Naive thymus-derived CD4-positive, alpha-beta T cell (primary cell): Measurements from ENCODE around the gene LRFN3. TPM values are rescaled to one million over a fixed set of nuclear protein-coding genes. Genes with fewer than 3 reads are reported as not detected.

Experiments used
- ATAC-seq: fragments of 150-1000 bp; cut with Tn5 transposase; 2 replicates; pipeline ENCODE4 v1.10.0; 2021; ENCODE audit warnings: mild to moderate bottlenecking, moderate library complexity
- CTCF ChIA-PET: fragments of 350-600 bp; sonication (Branson Sonifier 250); formaldehyde crosslinking; loops from one replicate; lab custom pipeline; 2021; ENCODE audit warnings: antibody characterized with exemption; lab: Charles Lee
- POLR2A ChIA-PET: fragments of 350-600 bp; sonication (Branson Sonifier 250); formaldehyde crosslinking; loops from one replicate; lab custom pipeline; 2021; ENCODE audit warnings: antibody characterized with exemption, inconsistent platforms; lab: Charles Lee
- DNase-seq, 9 donors: peaks; one replicate each; pipeline versions ENCODE4 v3.0.0 to v3.0.0-alpha.2; 2020 to 2022; ENCODE audit warnings: mixed read lengths in 1 of 9
- H3K27ac ChIP-seq: one replicate; pipeline ENCODE4 v1.7.0; 2013; ENCODE audit warnings: mild to moderate bottlenecking, low read depth, low read length, moderate library complexity
- H3K27me3 ChIP-seq, 2 donors: one replicate each; pipeline ENCODE4 v1.7.0; 2013; ENCODE audit warnings: low read length in 2 of 2, mild to moderate bottlenecking in 2 of 2, moderate library complexity in 2 of 2; ENCODE audit not compliant: control insufficient read depth in 2 of 2, insufficient read depth in 2 of 2
- H3K36me3 ChIP-seq, 3 experiments: 1 replicate in 2 of 3; 2 replicates in 1 of 3; pipeline ENCODE4 v1.7.0; 2013; ENCODE audit warnings: low read length in 3 of 3, mild to moderate bottlenecking in 3 of 3, moderate library complexity in 1 of 3; ENCODE audit not compliant: insufficient read depth in 3 of 3, control insufficient read depth in 2 of 3
- H3K4me1 ChIP-seq, 2 donors: one replicate each; pipeline ENCODE4 v1.7.0; 2013; ENCODE audit warnings: low read length in 2 of 2, mild to moderate bottlenecking in 2 of 2, moderate library complexity in 1 of 2; ENCODE audit not compliant: control insufficient read depth in 2 of 2, insufficient read depth in 2 of 2
- H3K4me3 ChIP-seq: 2 replicates; pipeline ENCODE4 v1.7.0; 2013; ENCODE audit warnings: mild to moderate bottlenecking, low read length
- H3K9me3 ChIP-seq, 3 experiments: 1 replicate in 2 of 3; 2 replicates in 1 of 3; pipeline ENCODE4 v1.7.0; 2013; ENCODE audit warnings: low read length in 3 of 3; ENCODE audit not compliant: control insufficient read depth in 2 of 3
- H3K27ac Mint-ChIP-seq, 9 donors: one replicate each; pipeline ENCODE4 v1.8.0; 2020 to 2022; ENCODE audit warnings: mixed read lengths in 9 of 9, mild to moderate bottlenecking in 8 of 9, moderate library complexity in 5 of 9, inconsistent platforms in 2 of 9
- H3K27me3 Mint-ChIP-seq, 5 donors: one replicate each; pipeline ENCODE4 v1.8.0; 2021 to 2022; ENCODE audit warnings: mixed read lengths in 5 of 5, mild to moderate bottlenecking in 1 of 5
- H3K36me3 Mint-ChIP-seq, 5 donors: one replicate each; pipeline ENCODE4 v1.8.0; 2020 to 2022; ENCODE audit warnings: mixed read lengths in 5 of 5, mild to moderate bottlenecking in 3 of 5, inconsistent platforms in 1 of 5
- H3K4me1 Mint-ChIP-seq, 7 donors: one replicate each; pipeline ENCODE4 v1.8.0; 2020 to 2022; ENCODE audit warnings: mixed read lengths in 7 of 7, mild to moderate bottlenecking in 3 of 7, inconsistent platforms in 1 of 7
- H3K4me3 Mint-ChIP-seq, 10 donors: one replicate each; pipeline ENCODE4 v1.8.0; 2020 to 2022; ENCODE audit warnings: mild to moderate bottlenecking in 10 of 10, mixed read lengths in 10 of 10, moderate library complexity in 6 of 10, inconsistent platforms in 2 of 10
- H3K9me3 Mint-ChIP-seq, 11 donors: one replicate each; pipeline ENCODE4 v1.8.0; 2020 to 2022; ENCODE audit warnings: mixed read lengths in 11 of 11, mild to moderate bottlenecking in 4 of 11, inconsistent platforms in 1 of 11, moderate library complexity in 1 of 11
- intact Hi-C, 2 donors: fragments of 100-400 bp; cut with micrococcal nuclease; formaldehyde crosslinking; loops; one replicate each; pipeline ENCODE4 v1.15.1; 2023
- polyA plus RNA-seq, 2 donors: library from polyadenylated mRNA; unstranded; fragments of 300-500 nt; fragmentation: Illumina TruSeq; gene quantifications; one replicate each; pipeline ENCODE4 v1.2.3, GENCODE V29; 2021
- total RNA-seq, 6 experiments: library from RNA in 5 of 6; stranded (reverse) in 5 of 6; gene quantifications; 1 replicate in 5 of 6; 2 replicates in 1 of 6; pipeline ENCODE4 v1.2.3 and lab custom pipeline; 2021 to 2026

LRFN3 gene
- total and polyA plus RNA-seq, 7 experiments from 2014 or later: 1.2 to 14.9 (median 8.8) TPM

DNA sequence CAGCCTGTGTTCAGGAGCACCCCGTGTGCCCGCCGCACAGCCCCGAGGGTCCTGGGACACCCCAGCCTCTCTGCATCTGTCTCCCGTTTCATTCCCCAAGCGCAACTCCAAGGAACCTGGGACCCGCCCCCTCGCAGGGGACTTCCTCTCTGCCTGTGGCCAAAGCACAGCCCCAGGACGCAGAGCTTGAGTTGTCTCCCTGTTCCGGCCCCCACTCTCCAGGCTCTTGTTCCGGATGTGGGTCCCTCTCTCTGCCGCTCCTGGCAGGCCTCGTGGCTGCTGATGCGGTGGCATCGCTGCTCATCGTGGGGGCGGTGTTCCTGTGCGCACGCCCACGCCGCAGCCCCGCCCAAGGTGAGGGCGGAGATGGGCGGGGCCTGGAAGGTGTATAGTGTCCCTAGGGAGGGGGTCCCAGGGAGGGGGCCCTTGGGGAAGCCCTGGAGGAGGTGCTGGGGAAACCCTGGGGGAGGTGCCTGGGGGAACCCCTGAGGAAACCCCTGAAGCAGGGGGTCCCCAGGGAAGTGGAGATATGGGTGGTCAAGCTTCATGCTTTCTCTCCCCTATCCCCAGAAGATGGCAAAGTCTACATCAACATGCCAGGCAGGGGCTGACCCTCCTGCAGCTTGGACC, 32.5 kb upstream of the LRFN3 start:
- Histone ChIP-seq H3K4me1 (peaks cover 26 to 37% of the 10 kb centered on the region in 2 donors), H3K4me3 (peak overlapping the region; percentile 84), H3K27ac (peak overlapping the region; percentile 100), H3K9me3 (no peaks in the 10 kb centered on the region), H3K36me3 (peaks cover 0 to 5% (median 4%) of the 10 kb centered on the region in 3 experiments), H3K27me3 (no peaks in the 10 kb centered on the region)
- POLR2A ChIA-PET: interaction anchor here (0.6 to 4.1 kb wide), 14 partner anchors 10 to 159 kb away, joined by 3 to 44 read pairs (median 3); partner anchors contain the start of genes PSENEN, SDHAF1, THAP8 and U2AF1L4
- CTCF ChIA-PET: interaction anchor here (2.2 to 2.5 kb wide), 2 partner anchors 23 to 28 kb away, joined by 7 to 9 read pairs; no protein-coding TSS in a partner anchor
- Mint-ChIP-seq H3K27ac (peak overlapping the region; percentile 92 to 98 (median 97)), H3K4me3 (peak overlapping the region; percentile 83 to 100 (median 94)), H3K9me3 (no peaks in the 10 kb centered on the region), H3K36me3 (peaks cover 0 to 6% (median 0%) of the 10 kb centered on the region in 5 donors), H3K27me3 (no peaks in the 10 kb centered on the region), H3K4me1 (peaks cover 31 to 53% (median 42%) of the 10 kb centered on the region in 7 donors)
- DNase-seq (peak; percentile 79 to 92 (median 90)), ATAC-seq (peak; percentile 79)
- intact Hi-C loops: loop anchor here (1.0 to 5.0 kb wide), 6 partner anchors 21 to 691 kb away; partner anchors contain the start of genes THAP8 (in 2 of the 2), WDR62 (in 2 of the 2), APLP1 (in 1 of the 2) and PSENEN (in 1 of the 2)

DNA sequence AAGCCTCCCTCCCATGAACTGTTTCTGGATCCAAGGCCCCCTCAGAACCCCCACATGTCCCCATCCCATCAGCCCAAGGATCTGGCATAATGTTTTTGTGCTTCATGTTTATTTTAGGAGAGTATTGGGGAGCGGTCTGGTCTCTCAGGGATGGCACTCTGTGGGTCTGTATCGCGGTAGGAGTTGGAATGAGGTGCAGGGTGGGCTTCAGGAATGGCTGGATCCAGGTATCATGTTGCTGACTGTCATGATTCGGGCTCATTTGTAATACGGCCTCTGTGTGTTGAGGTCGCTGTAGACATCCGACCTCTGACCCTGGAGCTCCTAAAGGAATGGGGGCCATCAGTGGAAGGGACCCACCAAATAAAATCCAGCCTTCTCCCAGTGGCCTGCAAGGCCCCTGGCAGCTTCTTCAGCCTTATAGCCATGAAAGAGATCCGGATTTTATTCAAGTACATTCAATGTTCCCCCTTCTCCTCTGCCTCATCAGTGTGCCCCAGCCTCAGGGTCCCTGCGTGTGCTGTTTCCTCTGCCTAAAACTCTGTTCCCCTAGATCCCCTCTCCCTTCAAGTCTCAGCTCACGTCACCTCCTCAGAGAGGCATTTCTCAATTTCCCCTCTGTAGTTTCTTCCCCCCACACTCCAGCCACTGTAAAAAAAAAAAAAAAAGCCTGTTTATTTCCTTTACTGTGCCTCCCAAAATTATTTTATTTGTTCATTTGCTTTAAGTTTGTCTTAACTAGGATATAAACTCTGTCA, 31.7 kb upstream of the LRFN3 start:
- Histone ChIP-seq H3K9me3 (no peaks in the 10 kb centered on the region), H3K27me3 (no peaks in the 10 kb centered on the region), H3K36me3 (peaks cover 0 to 5% (median 4%) of the 10 kb centered on the region in 3 experiments), H3K4me1 (peaks cover 34 to 37% of the 10 kb centered on the region in 2 donors), H3K4me3 (no peak overlapping the region), H3K27ac (peak overlapping the region; percentile 100)
- Mint-ChIP-seq H3K9me3 (no peaks in the 10 kb centered on the region), H3K27ac (peak overlapping the region; percentile 76 to 98 (median 96)), H3K4me3 (peak overlapping the region; percentile 62 to 100 (median 78)), H3K27me3 (no peaks in the 10 kb centered on the region), H3K36me3 (peaks cover 0 to 4% (median 0%) of the 10 kb centered on the region in 5 donors), H3K4me1 (peaks cover 39 to 59% (median 46%) of the 10 kb centered on the region in 7 donors)
- intact Hi-C loops: loop anchor here in 1 of 2 donors (5.0 kb wide), 1 partner anchor 692 kb away; no protein-coding TSS in a partner anchor
- DNase-seq: no peak
- ATAC-seq: no peak
- ChIA-PET POLR2A (interaction anchor here (0.6 to 4.1 kb wide), 4 partner anchors 17 to 151 kb away, joined by 3 to 44 read pairs (median 5); no protein-coding TSS in a partner anchor), CTCF (interaction anchor here (2.2 to 2.5 kb wide), 2 partner anchors 22 to 27 kb away, joined by 7 to 9 read pairs; no protein-coding TSS in a partner anchor)

DNA sequence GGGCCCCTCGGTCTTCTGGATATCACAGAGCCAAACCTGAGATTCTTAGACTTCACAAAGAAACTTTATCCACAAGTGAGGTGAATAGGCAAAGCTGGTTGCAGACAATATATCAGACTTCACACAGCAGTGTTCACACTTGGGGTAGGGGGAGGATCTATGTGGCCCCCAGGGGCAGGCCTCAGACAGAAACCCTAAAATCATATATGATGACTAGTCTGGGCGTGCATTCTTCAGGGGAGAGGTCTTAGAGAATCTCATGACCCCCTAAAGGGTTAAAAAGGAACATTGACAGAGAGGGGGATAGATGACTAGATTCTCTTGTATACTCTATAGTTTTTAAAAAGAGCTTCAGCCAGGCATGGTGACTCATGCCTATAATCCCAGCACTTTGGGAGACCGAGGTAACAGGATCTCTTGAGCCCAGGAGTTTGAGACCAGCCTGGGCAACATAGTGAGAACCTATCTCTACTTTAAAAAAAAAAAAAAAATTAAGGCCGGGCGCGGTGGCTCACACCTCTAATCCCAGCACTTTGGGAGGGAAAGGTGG, 30.9 kb upstream of the LRFN3 start:
- Mint-ChIP-seq H3K9me3 (no peaks in the 10 kb centered on the region), H3K4me1 (peaks cover 39 to 65% (median 50%) of the 10 kb centered on the region in 7 donors), H3K4me3 (peak overlapping the region in 6 of 10 donors; percentile 68 to 97 (median 86)), H3K36me3 (peaks cover 0 to 4% (median 0%) of the 10 kb centered on the region in 5 donors), H3K27me3 (no peaks in the 10 kb centered on the region), H3K27ac (peak overlapping the region; percentile 76 to 98 (median 96))
- Histone ChIP-seq H3K4me1 (peaks cover 37% of the 10 kb centered on the region in 2 donors), H3K36me3 (peaks cover 0 to 4% (median 1%) of the 10 kb centered on the region in 3 experiments), H3K4me3 (no peak overlapping the region), H3K9me3 (no peaks in the 10 kb centered on the region), H3K27ac (peak overlapping the region; percentile 100), H3K27me3 (no peaks in the 10 kb centered on the region)
- ChIA-PET POLR2A (interaction anchor here (0.5 to 4.1 kb wide), 4 partner anchors 17 to 25 kb away, joined by 3 to 44 read pairs (median 5); no protein-coding TSS in a partner anchor), CTCF (interaction anchor here (0.9 to 2.5 kb wide), 2 partner anchors 21 to 25 kb away, joined by 3 to 7 read pairs; no protein-coding TSS in a partner anchor)
- intact Hi-C loops: no loop called here
- no peak for DNase-seq
- no peak for ATAC-seq

DNA sequence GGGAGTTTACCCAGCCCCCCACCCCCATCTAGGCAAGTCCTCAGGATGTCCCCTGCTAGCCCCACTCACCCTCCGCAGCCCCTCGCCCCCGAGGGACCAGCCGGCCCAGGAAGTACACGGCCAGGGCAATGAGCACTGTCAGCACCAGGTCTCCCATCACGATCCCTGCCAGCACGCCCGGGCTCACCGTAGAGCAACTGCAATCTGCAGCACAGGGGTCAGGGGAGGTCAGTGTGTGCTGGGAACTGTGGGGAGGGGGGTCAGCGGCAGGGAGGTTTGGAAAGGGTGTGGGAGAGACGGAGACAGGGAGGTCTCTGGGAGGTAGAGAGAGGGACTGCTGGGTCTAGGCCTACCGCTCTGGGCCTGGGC, 28.8 kb upstream of the LRFN3 start:
- no peaks in the 10 kb centered on the region for H3K27me3 Mint-ChIP-seq
- ATAC-seq: no peak

DNA sequence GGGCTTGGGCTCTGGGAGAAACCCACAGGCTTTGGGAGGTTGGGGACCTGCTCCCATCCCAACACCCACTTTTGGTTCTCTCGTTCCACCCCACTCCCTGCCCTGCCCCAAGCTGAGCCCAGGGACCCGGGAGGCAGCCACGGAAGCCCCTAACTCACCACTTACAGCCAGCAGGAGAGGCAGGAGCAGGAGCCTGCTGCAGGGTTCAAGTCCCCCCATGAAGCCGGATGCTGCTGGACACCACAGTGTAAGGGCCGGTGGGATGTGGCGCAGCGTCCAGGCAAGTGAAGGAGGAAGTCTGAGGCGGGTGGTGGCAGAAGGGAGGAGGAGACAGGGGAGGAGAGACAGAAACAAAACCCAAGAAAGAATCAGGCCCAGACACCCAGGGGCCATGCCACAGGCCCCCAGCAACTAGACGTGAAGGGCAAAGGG, 28.1 kb upstream of the LRFN3 start, which contains the start of gene TYROBP:
Gene TYROBP, minus strand, starts transcription at position 286 of the 432 bp plus-strand sequence. Its CDS starts 67 bp downstream, at position 219.
- Mint-ChIP-seq H3K36me3 (peaks cover 0 to 4% (median 0%) of the 10 kb centered on the region in 5 donors), H3K4me1 (peaks cover 32 to 60% (median 46%) of the 10 kb centered on the region in 7 donors), H3K27me3 (no peaks in the 10 kb centered on the region), H3K27ac (peak within 1 kb of the TSS; percentile 56 to 92 (median 75)), H3K9me3 (no peaks in the 10 kb centered on the region), H3K4me3 (peak within 1 kb of the TSS in 9 of 10 donors; percentile 30 to 82 (median 66))
- Histone ChIP-seq H3K27ac (peak within 1 kb of the TSS; percentile 36), H3K9me3 (no peaks in the 10 kb centered on the region), H3K4me1 (peaks cover 23 to 26% of the 10 kb centered on the region in 2 donors), H3K36me3 (peaks cover 0 to 4% (median 0%) of the 10 kb centered on the region in 3 experiments), H3K27me3 (no peaks in the 10 kb centered on the region), H3K4me3 (no peak within 1 kb of the TSS)
- intact Hi-C loops: no loop called here
- no peak for ATAC-seq
- CTCF ChIA-PET: no interaction called here
- no peak for DNase-seq
- POLR2A ChIA-PET: interaction anchor here (0.7 to 1.6 kb wide), 6 partner anchors 8 to 593 kb away, joined by 3 to 8 read pairs (median 3); partner anchors contain the start of gene NFKBID

More for the DNA sequence above, 28.8 kb upstream of the LRFN3 start:
- peaks cover 23 to 26% of the 10 kb centered on the region in 2 donors for H3K4me1 ChIP-seq
- H3K4me3 ChIP-seq: no peak overlapping the region
- H3K4me3 Mint-ChIP-seq: peak overlapping the region in 2 of 10 donors; percentile 71 to 82
- no peak for DNase-seq
- ChIA-PET POLR2A (interaction anchor here (0.7 to 0.9 kb wide), 2 partner anchors 238 to 592 kb away, joined by 3 read pairs; no protein-coding TSS in a partner anchor), CTCF (no interaction called here)
- no peak overlapping the region for H3K27ac ChIP-seq
- H3K36me3 ChIP-seq: peaks cover 0 to 4% (median 0%) of the 10 kb centered on the region in 3 experiments
- H3K9me3 Mint-ChIP-seq: no peaks in the 10 kb centered on the region
- peaks cover 0 to 4% (median 0%) of the 10 kb centered on the region in 5 donors for H3K36me3 Mint-ChIP-seq
- H3K27me3 ChIP-seq: no peaks in the 10 kb centered on the region
- H3K27ac Mint-ChIP-seq: peak overlapping the region in 5 of 9 donors; percentile 25 to 92 (median 55)
- peaks cover 35 to 66% (median 46%) of the 10 kb centered on the region in 7 donors for H3K4me1 Mint-ChIP-seq
- no peaks in the 10 kb centered on the region for H3K9me3 ChIP-seq
- intact Hi-C loops: no loop called here
